K562 (cell line): ENCODE measurements around the gene GPR108. TPM values are rescaled to one million over a fixed set of nuclear protein-coding genes. Genes with fewer than 3 reads are reported as not detected.

Experiments used
- CBFA2T2 ChIP-seq: fragments of 450-650 bp; conservative IDR thresholded peaks from 2 replicates; pipeline ENCODE4 v1.6.1; 2017; ENCODE audit warnings: mild to moderate bottlenecking
- CEBPZ ChIP-seq: fragments of 150-350 bp; IDR thresholded peaks from 2 replicates; pipeline ENCODE4 v1.6.1; 2014; ENCODE audit warnings: low read depth, mild to moderate bottlenecking, low read length, borderline replicate concordance
- CSDE1 ChIP-seq, 2 experiments: fragments of 450-650 bp; IDR thresholded peaks; 2 replicates each; pipeline ENCODE4 v1.6.1; 2016; ENCODE audit warnings: mild to moderate bottlenecking in 1 of 2
- GABPB2 ChIP-seq: fragments of 250-450 bp; sonication (Bioruptor Pico); conservative IDR thresholded peaks from 2 replicates; pipeline ENCODE4 v1.5.1; 2021; ENCODE audit warnings: mild to moderate bottlenecking
- GATAD2B ChIP-seq: fragments of 450-650 bp; IDR thresholded peaks from 2 replicates; pipeline ENCODE4 v1.6.1; 2017; ENCODE audit warnings: mild to moderate bottlenecking, borderline replicate concordance
- PHF20 ChIP-seq: fragments of 450-650 bp; IDR thresholded peaks from 2 replicates; pipeline ENCODE4 v1.6.1; 2018; ENCODE audit not compliant: partially characterized antibody
- POLR3G ChIP-seq: IDR thresholded peaks from 2 replicates; pipeline ENCODE4 v1.6.1; 2011; ENCODE audit not compliant: insufficient read length, insufficient replicate concordance; ENCODE audit errors: extremely low read depth
- PRPF4 ChIP-seq: fragments of 200-400 bp; formaldehyde crosslinking; IDR thresholded peaks from one replicate; pipeline ENCODE4 v1.6.1; 2017; ENCODE audit warnings: low read length, low read depth, mild to moderate bottlenecking; ENCODE audit not compliant: insufficient read depth, poor library complexity, severe bottlenecking
- SIX5 ChIP-seq, 2 experiments: IDR thresholded peaks; 2 replicates each; pipeline ENCODE4 v1.6.1; 2011; ENCODE audit warnings: low read length in 2 of 2, borderline replicate concordance in 1 of 2, low read depth in 1 of 2, mild to moderate bottlenecking in 1 of 2, moderate library complexity in 1 of 2; ENCODE audit not compliant: insufficient read depth in 1 of 2
- SREBF2 ChIP-seq: sonication (generic); formaldehyde crosslinking; IDR thresholded peaks from 2 replicates; pipeline ENCODE4 v1.4.0; 2020; ENCODE audit warnings: mild to moderate bottlenecking, missing genetic modification reagents
- VEZF1 ChIP-seq: fragments of 200-800 bp; sonication (Bioruptor generic); IDR thresholded peaks from 2 replicates; pipeline ENCODE4 v1.6.1; 2017; ENCODE audit warnings: missing genetic modification characterization, missing compliant biosample characterization
- ZBTB34 ChIP-seq: fragments of 250-450 bp; sonication (Bioruptor Pico); IDR thresholded peaks from 2 replicates; pipeline ENCODE4 v1.8.0; 2021; ENCODE audit warnings: mild to moderate bottlenecking, moderate library complexity
- ZNF24 ChIP-seq: fragments of 450-650 bp; IDR thresholded peaks from 2 replicates; pipeline ENCODE4 v1.6.1; 2016
- ZNF3 ChIP-seq: fragments of 250-450 bp; sonication (Bioruptor Pico); IDR thresholded peaks from 2 replicates; pipeline ENCODE4 v1.5.0; 2021; ENCODE audit warnings: mild to moderate bottlenecking, moderate library complexity
- polyA plus RNA-seq, 8 experiments: library from polyadenylated mRNA; depleted of rRNA in 4 of 8; stranded (reverse) in 5 of 8; unstranded in 3 of 8; fragments of >200 nt; fragmentation: Nextera tagmentation in 2 of 8; fragmentation: Illumina TruSeq in 1 of 8; extraction: Ambion mirVana in 2 of 8; extraction: Trizol in 1 of 8; gene quantifications; 2 replicates each; pipeline versions ENCODE4 v1.2.1 to v1.2.3, GENCODE V29; 2011 to 2014; ENCODE audit warnings: inconsistent platforms in 1 of 8, missing spikeins in 1 of 8
- total RNA-seq, 7 experiments: library from RNA; depleted of rRNA in 6 of 7; stranded (reverse); fragments of >200 nt in 6 of 7; fragmentation: Illumina TruSeq in 2 of 7; extraction: Trizol in 2 of 7; gene quantifications; 2 replicates each; pipeline versions ENCODE4 v1.2.1 to v1.2.3, GENCODE V29; 2011 to 2021; ENCODE audit warnings: low replicate concordance in 1 of 7
- TF ChIP-seq, protein P1 (sequence below): sonication (generic); formaldehyde crosslinking; IDR thresholded peaks from 2 replicates; pipeline ENCODE4 v1.8.1; 2023; ENCODE audit warnings: mild to moderate bottlenecking, missing genetic modification reagents
- TF ChIP-seq, protein P2 (sequence below): sonication (generic); formaldehyde crosslinking; IDR thresholded peaks from 2 replicates; pipeline ENCODE4 v1.8.0; 2022; ENCODE audit warnings: missing genetic modification reagents, mild to moderate bottlenecking, moderate library complexity, borderline replicate concordance

GPR108 gene
- total and polyA plus RNA-seq, 9 of the 15 experiments (the other 6 are each of a cell fraction or from before 2014, with no cell fraction given), result 2.4 to 33.2 (median 24.4) TPM

DNA sequence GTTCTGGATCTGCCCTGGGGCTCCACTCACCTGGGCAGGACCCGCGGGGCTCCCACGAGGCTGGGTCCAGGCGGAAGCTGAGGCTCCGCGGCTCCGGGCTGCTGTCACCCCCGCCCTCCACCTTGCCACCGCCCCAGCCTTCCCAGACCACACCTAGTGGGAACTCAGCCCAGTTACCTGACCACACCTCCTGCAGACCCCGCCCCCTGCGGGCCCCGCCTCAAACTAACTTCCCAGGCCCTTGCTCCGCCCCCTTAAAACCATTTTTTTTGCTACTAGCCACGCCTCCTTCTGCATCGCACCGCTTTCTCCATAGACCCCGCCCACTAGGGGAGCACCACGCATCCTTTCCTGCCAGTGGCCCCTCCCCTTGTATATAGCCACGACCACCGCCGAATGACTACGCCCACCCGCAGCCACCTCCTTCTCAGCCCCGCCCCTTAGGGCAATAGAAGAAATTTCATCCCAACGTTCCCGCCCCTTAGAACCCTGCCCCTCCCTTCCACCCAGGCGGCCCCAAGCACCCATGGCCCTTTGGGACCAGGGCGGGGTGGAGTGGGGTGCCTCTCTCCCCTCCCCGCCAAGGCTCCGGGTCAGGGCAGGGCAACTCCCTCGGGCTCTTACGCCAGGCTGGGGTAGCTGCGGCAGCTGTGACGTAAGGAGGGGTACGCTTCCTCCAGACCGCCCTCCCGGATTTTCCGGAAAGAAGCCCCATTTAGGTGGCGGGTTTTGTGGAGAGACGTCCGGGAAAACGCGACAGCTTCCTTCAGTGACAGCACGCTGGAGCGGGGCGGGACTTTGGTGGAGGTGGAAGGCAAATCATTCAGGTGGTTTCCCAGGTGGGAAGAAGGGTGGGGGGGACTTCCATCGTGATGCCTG, 30.2 kb upstream of the GPR108 start, which contains the start of gene SH2D3A (continued):
- TF ChIP-seq GATAD2B, result no peak
- no peak for TF ChIP-seq ZBTB34 (CRISPR knock-in tag)
- TF ChIP-seq ZNF3 (CRISPR knock-in tag), result no peak
- TF ChIP-seq CEBPZ, result no peak
- TF ChIP-seq, protein P1, sequence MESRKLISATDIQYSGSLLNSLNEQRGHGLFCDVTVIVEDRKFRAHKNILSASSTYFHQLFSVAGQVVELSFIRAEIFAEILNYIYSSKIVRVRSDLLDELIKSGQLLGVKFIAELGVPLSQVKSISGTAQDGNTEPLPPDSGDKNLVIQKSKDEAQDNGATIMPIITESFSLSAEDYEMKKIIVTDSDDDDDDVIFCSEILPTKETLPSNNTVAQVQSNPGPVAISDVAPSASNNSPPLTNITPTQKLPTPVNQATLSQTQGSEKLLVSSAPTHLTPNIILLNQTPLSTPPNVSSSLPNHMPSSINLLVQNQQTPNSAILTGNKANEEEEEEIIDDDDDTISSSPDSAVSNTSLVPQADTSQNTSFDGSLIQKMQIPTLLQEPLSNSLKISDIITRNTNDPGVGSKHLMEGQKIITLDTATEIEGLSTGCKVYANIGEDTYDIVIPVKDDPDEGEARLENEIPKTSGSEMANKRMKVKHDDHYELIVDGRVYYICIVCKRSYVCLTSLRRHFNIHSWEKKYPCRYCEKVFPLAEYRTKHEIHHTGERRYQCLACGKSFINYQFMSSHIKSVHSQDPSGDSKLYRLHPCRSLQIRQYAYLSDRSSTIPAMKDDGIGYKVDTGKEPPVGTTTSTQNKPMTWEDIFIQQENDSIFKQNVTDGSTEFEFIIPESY (CRISPR knock-in tag), result no peak
- TF ChIP-seq POLR3G, result no peak
- TF ChIP-seq PHF20, result no peak
- no peak for TF ChIP-seq CSDE1 (IDR thresholded peaks at IDR 0.05)
- TF ChIP-seq GABPB2 (CRISPR knock-in tag), result no peak
- TF ChIP-seq SIX5 (IDR thresholded peaks at IDR 0.05; ENCODE audit: borderline replicate concordance in 1 of 2, insufficient read depth in 1 of 2, low read depth in 1 of 2, low read length in 2 of 2), result no peak
- peak; percentile 80 for TF ChIP-seq VEZF1
- TF ChIP-seq PRPF4, result no peak
- no peak for TF ChIP-seq SREBF2 (CRISPR knock-in tag)
- TF ChIP-seq ZNF24, result no peak
- TF ChIP-seq, protein P2, sequence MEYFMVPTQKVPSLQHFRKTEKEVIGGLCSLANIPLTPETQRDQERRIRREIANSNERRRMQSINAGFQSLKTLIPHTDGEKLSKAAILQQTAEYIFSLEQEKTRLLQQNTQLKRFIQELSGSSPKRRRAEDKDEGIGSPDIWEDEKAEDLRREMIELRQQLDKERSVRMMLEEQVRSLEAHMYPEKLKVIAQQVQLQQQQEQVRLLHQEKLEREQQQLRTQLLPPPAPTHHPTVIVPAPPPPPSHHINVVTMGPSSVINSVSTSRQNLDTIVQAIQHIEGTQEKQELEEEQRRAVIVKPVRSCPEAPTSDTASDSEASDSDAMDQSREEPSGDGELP (CRISPR knock-in tag), result peak; percentile 58; the same call in 1 of the 2 replicates
- no peak for TF ChIP-seq CBFA2T2
